Measurements from ENCODE around the gene TRIO.

The TRIO gene

DNA sequence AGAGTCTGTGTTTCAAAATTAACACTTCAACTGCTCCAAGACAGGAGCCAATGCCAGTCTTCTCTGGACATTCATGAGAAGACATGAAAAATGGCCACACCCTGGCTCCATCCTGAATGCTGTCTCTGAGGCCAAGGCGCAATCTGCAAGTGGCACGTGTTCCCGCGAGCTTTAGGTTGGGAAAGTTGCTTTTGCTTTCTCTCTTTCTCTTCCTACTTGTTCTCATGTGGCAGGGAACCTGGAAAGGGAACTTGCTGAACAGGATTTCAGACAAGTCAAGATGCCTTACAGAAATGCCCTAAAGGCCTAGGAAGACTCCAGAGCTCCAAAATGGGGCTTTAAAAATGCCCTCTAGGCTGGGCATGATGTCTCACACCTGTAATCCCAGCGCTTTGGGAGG lies 346.5 kb downstream of the TRIO start:
- no peaks in the 10 kb centered on the region for H3K9me3 ChIP-seq (ENCODE audit: low read length)
- H3K27me3 ChIP-seq (ENCODE audit: control insufficient read depth in 1 of 2, insufficient read depth in 2 of 2, low read length in 2 of 2): no peaks in the 10 kb centered on the region
- no peak overlapping the region for H3K4me3 ChIP-seq (ENCODE audit: low read depth in 1 of 2, low read length in 2 of 2)
- H3K27ac ChIP-seq (ENCODE audit: low read depth, low read length): no peak overlapping the region
- H3K9ac ChIP-seq (ENCODE audit: low read length): no peak overlapping the region
- peaks cover 75% of the 10 kb centered on the region for H3K36me3 ChIP-seq (ENCODE audit: insufficient read depth, low read length)
- H3K4me1 ChIP-seq (ENCODE audit: insufficient read depth, low read length): peaks cover 12% of the 10 kb centered on the region

DNA sequence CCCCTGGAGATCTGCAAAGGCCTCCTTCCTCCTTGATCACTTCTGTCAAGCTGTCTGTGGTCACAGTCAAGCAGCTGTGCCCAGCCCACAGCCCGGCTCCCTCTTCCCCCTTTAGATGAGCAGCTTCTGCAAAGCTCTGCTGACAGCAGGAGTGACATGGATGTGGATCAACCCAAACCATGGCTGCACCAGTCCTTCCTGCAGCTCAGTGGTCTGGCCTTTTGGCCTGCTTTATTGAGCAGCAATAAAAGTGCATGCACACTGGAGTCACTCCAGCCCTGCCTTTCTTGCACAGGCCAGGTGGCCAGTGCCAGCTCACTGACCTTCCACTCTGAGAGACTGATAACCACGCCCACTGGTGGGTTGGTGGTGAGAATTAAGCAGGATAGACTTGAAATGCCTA lies 347.2 kb downstream of the TRIO start:
- Histone ChIP-seq H3K4me3 (ENCODE audit: low read depth in 1 of 2, low read length in 2 of 2) (no peak overlapping the region), H3K4me1 (ENCODE audit: insufficient read depth, low read length) (peaks cover 12% of the 10 kb centered on the region), H3K9ac (ENCODE audit: low read length) (no peak overlapping the region), H3K36me3 (ENCODE audit: insufficient read depth, low read length) (peaks cover 73% of the 10 kb centered on the region), H3K27me3 (ENCODE audit: control insufficient read depth in 1 of 2, insufficient read depth in 2 of 2, low read length in 2 of 2) (no peaks in the 10 kb centered on the region), H3K27ac (ENCODE audit: low read depth, low read length) (no peak overlapping the region), H3K9me3 (ENCODE audit: low read length) (no peaks in the 10 kb centered on the region)

- Histone ChIP-seq H3K9ac (ENCODE audit: low read length) (no peak overlapping the region), H3K36me3 (ENCODE audit: insufficient read depth, low read length) (peaks cover 71% of the 10 kb centered on the region), H3K4me1 (ENCODE audit: insufficient read depth, low read length) (peaks cover 12% of the 10 kb centered on the region), H3K27me3 (ENCODE audit: control insufficient read depth in 1 of 2, insufficient read depth in 2 of 2, low read length in 2 of 2) (no peaks in the 10 kb centered on the region), H3K27ac (ENCODE audit: low read depth, low read length) (no peak overlapping the region), H3K9me3 (ENCODE audit: low read length) (no peaks in the 10 kb centered on the region), H3K4me3 (ENCODE audit: low read depth in 1 of 2, low read length in 2 of 2) (no peak overlapping the region)
These were observed 348.1 kb downstream of the TRIO start for GRCh38 chr5:14491015-14491915.

GRCh38 chr5:14492331-14492964 lies 349.3 kb downstream of the TRIO start:
- Histone ChIP-seq H3K27ac (ENCODE audit: low read depth, low read length) (no peak overlapping the region), H3K27me3 (ENCODE audit: control insufficient read depth in 1 of 2, insufficient read depth in 2 of 2, low read length in 2 of 2) (no peaks in the 10 kb centered on the region), H3K36me3 (ENCODE audit: insufficient read depth, low read length) (peaks cover 79% of the 10 kb centered on the region), H3K4me1 (ENCODE audit: insufficient read depth, low read length) (peaks cover 12% of the 10 kb centered on the region), H3K4me3 (ENCODE audit: low read depth in 1 of 2, low read length in 2 of 2) (no peak overlapping the region), H3K9ac (ENCODE audit: low read length) (no peak overlapping the region), H3K9me3 (ENCODE audit: low read length) (no peaks in the 10 kb centered on the region)

DNA sequence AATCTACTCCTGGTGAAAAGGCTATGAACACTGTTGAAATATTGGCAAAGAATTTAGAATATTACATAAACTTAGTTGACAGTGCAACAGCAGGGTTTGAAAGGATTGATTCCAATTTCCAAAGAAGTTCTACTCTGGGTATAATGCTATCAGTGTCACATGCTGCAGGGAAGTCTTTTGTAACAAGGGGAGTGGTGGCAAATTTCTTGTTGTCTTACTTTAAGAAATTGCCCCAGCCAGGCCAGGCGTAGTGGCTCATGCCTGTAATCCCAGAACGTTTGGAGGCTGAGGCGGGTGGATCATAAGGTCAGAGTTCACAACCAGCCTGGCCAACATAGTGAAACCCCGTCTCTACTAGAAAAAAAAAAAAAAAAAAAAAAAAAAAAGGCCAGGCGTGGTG lies 352.2 kb downstream of the TRIO start:
- Histone ChIP-seq H3K27me3 (ENCODE audit: control insufficient read depth in 1 of 2, insufficient read depth in 2 of 2, low read length in 2 of 2) (no peaks in the 10 kb centered on the region), H3K9me3 (ENCODE audit: low read length) (no peaks in the 10 kb centered on the region), H3K4me3 (ENCODE audit: low read depth in 1 of 2, low read length in 2 of 2) (no peak overlapping the region), H3K4me1 (ENCODE audit: insufficient read depth, low read length) (peaks cover 2% of the 10 kb centered on the region), H3K36me3 (ENCODE audit: insufficient read depth, low read length) (peaks cover 89% of the 10 kb centered on the region), H3K9ac (ENCODE audit: low read length) (no peak overlapping the region), H3K27ac (ENCODE audit: low read depth, low read length) (no peak overlapping the region)

DNA sequence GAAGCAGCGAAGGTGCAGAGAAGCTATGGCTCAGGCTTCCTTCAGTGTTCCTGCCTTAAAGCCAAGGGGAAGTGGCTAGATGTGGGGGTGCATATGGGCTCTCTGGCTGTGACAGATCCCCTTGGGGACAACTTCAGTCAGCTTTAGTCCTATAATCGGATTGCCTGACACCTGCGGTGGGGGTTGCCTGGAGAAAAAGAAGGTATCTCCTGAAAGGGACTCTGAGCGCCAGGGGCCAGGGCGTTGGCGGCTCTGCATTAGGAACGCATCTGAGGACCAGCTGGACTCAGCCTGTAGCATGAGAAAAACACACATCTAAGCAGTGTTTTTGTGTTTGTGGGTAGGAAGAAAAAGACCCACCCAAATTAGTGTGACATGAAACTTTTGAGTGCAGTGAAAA lies 354.2 kb downstream of the TRIO start:
- Histone ChIP-seq H3K9ac (ENCODE audit: low read length) (no peak overlapping the region), H3K4me1 (ENCODE audit: insufficient read depth, low read length) (no peaks in the 10 kb centered on the region), H3K36me3 (ENCODE audit: insufficient read depth, low read length) (peaks cover 83% of the 10 kb centered on the region), H3K27ac (ENCODE audit: low read depth, low read length) (no peak overlapping the region), H3K27me3 (ENCODE audit: control insufficient read depth in 1 of 2, insufficient read depth in 2 of 2, low read length in 2 of 2) (no peaks in the 10 kb centered on the region), H3K4me3 (ENCODE audit: low read depth in 1 of 2, low read length in 2 of 2) (no peak overlapping the region), H3K9me3 (ENCODE audit: low read length) (no peaks in the 10 kb centered on the region)

GRCh38 chr5:14501353-14502293 lies 358.5 kb downstream of the TRIO start:
- peaks cover 80% of the 10 kb centered on the region for H3K36me3 ChIP-seq (ENCODE audit: insufficient read depth, low read length)
- H3K4me3 ChIP-seq (ENCODE audit: low read depth in 1 of 2, low read length in 2 of 2): no peak overlapping the region
- no peaks in the 10 kb centered on the region for H3K27me3 ChIP-seq (ENCODE audit: control insufficient read depth in 1 of 2, insufficient read depth in 2 of 2, low read length in 2 of 2)
- H3K9ac ChIP-seq (ENCODE audit: low read length): no peak overlapping the region
- no peaks in the 10 kb centered on the region for H3K4me1 ChIP-seq (ENCODE audit: insufficient read depth, low read length)
- H3K9me3 ChIP-seq (ENCODE audit: low read length): no peaks in the 10 kb centered on the region
- no peak overlapping the region for H3K27ac ChIP-seq (ENCODE audit: low read depth, low read length)

DNA sequence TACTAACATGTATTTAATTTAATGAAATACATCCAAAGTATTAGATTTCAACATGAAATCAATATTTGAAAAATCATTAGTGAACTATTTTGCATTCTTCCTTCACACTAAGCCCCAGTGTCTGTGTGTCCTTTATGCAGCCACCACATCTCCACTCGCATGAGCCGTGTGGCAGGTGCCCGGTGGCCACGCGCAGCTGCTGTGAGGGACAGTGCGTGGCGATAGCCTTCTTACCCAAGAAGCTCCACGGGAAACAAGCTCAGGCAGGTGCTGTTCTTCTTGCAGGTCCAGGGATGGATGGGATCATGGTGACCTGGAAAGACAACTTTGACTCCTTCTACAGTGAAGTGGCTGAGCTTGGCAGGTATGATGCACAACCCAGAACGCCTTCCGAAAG lies 359.1 kb downstream of the TRIO start:
- H3K9ac ChIP-seq (ENCODE audit: low read length): no peak overlapping the region
- peaks cover 79% of the 10 kb centered on the region for H3K36me3 ChIP-seq (ENCODE audit: insufficient read depth, low read length)
- no peak overlapping the region for H3K4me3 ChIP-seq (ENCODE audit: low read depth in 1 of 2, low read length in 2 of 2)
- no peak overlapping the region for H3K27ac ChIP-seq (ENCODE audit: low read depth, low read length)
- H3K4me1 ChIP-seq (ENCODE audit: insufficient read depth, low read length): no peaks in the 10 kb centered on the region
- H3K27me3 ChIP-seq (ENCODE audit: control insufficient read depth in 1 of 2, insufficient read depth in 2 of 2, low read length in 2 of 2): no peaks in the 10 kb centered on the region
- no peaks in the 10 kb centered on the region for H3K9me3 ChIP-seq (ENCODE audit: low read length)

DNA sequence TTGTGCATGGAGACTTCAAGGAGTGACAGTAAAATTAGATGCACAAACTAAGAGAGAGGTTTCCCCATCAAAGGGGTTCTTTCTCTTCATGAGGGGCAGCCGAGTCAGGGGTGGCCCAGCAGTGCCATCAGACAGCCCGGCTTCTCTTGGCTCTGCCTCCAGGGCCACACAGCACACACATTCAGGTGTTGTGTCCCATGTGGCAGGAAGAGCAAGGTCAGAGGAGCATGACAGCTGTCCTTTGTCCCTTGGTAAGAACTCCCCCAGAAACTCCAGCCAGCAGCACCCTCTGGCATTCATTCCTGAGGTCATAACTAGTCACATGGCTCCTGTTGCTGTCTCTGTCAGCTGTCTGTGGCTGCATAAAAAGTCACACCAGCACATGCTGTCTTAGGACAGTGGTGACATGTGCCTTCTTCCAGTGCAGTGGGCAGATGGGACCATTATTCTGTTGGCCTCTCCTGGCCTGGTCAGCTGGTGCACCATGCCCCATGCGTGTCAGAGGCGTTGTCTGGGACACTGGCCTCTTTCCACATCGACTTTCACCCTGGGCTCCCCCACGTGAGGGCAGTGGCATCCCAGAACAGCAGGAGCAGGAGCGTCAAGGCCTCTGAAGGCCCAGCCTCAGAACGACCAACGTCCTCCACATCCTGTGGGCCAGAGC lies 360.0 kb downstream of the TRIO start:
- no peaks in the 10 kb centered on the region for H3K4me1 ChIP-seq (ENCODE audit: insufficient read depth, low read length)
- H3K4me3 ChIP-seq (ENCODE audit: low read depth in 1 of 2, low read length in 2 of 2): no peak overlapping the region
- no peaks in the 10 kb centered on the region for H3K9me3 ChIP-seq (ENCODE audit: low read length)
- H3K9ac ChIP-seq (ENCODE audit: low read length): no peak overlapping the region
- no peak overlapping the region for H3K27ac ChIP-seq (ENCODE audit: low read depth, low read length)
- H3K27me3 ChIP-seq (ENCODE audit: control insufficient read depth in 1 of 2, insufficient read depth in 2 of 2, low read length in 2 of 2): no peaks in the 10 kb centered on the region
- peaks cover 79% of the 10 kb centered on the region for H3K36me3 ChIP-seq (ENCODE audit: insufficient read depth, low read length)

DNA sequence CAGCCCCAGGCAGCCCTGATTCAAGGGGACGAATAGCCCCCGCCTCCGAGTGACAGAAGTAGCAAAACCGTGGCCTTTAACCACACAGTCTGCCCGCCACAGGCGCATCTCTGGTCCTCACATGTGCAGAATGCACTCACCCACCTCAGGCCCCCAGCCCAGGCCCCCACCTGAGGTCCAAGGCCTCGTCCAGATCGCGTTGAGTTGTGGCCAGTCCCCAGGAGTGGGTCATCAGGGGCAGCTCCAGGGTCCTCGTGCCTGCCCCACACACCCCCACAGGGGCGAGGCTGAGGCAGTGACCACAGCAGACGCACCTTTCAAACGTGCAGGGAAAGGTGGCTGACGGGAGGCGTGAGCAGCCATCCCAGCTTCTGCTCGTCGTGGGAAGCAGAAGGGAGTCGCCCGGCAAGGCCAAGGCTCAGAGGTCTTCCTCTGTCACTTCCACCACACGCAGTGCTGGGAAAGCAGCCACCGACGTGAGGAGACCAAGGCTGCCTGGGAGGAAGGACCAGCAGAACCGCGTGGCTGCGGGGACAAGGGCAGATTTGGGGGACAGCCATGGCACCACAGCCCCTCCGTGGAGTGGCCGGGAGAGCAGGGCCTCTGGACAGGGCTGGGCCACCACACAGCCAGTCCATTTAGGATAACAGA lies 360.7 kb downstream of the TRIO start:
- no peak overlapping the region for H3K4me3 ChIP-seq (ENCODE audit: low read depth in 1 of 2, low read length in 2 of 2)
- H3K9ac ChIP-seq (ENCODE audit: low read length): no peak overlapping the region
- peaks cover 76% of the 10 kb centered on the region for H3K36me3 ChIP-seq (ENCODE audit: insufficient read depth, low read length)
- H3K27ac ChIP-seq (ENCODE audit: low read depth, low read length): no peak overlapping the region
- H3K9me3 ChIP-seq (ENCODE audit: low read length): no peaks in the 10 kb centered on the region
- no peaks in the 10 kb centered on the region for H3K27me3 ChIP-seq (ENCODE audit: control insufficient read depth in 1 of 2, insufficient read depth in 2 of 2, low read length in 2 of 2)
- H3K4me1 ChIP-seq (ENCODE audit: insufficient read depth, low read length): no peaks in the 10 kb centered on the region

Measured in muscle layer of colon (tissue), 2 donors.